IPS DF 19.7 (cell line): ENCODE data around the gene OSBPL6.

Experiments
- DNase-seq: peaks from one replicate; pipeline ENCODE4 v3.0.0-alpha.2; 2013; ENCODE audit warnings: low read depth, low spot score

The OSBPL6 gene

DNA sequence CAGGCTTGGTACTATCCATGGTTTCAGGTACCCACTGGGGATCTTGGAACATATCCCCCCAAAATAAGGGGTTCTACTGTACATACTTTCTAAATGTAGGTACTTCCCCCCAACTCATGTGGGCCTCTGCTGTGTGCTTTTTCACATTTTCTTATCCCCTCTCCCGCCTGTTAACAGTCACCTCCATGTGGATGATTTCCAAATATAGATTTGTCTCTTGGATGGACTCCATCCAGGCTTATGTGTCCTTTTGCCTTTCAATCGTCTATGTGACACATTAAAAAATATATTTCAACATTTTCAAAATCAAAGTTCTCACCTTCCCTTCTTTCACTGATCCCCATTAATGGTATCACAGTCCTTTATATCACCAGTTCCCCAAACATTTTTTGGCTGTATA is 44.4 kb downstream of the OSBPL6 start:
- DNase-seq, result no peak

DNA sequence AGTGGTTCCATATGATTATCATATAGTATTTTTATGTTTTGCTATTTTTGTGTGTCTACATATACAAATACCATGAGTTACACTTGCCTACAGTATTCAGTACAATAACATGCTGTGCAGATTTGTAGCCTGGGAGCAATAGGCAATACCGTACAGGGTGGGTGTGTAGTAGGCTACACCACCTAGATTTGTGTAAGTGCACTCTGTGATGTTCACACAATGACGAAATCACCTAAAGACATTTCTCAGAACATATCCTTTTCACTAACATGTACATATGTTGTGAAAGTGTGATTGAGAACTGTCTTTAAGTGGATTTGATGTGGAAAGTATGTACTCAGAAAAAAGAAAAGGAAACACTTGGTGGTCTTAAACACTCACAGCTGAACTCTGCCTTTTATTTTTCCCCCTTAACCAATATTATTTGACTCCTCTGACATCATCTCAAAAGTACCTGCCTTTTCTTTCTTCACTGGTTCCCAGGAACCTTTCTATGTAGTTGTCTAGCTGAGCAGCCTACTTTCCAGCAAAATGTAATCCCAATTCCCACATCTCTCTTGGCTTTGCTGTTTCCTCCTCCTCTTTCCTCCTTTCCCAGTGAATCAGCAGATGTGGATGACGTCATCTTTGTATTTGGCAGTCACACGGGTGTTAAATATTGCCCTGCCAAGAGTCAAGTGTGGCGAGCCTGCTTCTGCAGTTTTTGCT is 47.7 kb downstream of the OSBPL6 start:
- DNase-seq, result no peak

DNA sequence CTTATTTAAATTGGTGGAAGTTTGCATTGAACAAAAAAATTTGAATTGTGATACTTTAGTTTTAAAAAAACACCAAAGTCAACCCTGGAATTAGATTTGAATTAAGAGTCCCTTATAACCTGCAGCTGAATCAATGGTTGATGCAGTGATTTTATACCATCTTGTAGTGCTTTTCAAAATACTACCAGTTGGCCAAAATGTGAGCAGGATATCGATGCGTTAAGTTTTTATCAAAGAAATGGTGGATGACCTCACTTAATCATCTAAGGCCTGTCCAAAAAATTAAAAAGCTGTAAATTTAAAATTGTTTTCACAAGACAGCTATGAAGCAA is 48.2 kb downstream of the OSBPL6 start:
- no peak for DNase-seq

DNA sequence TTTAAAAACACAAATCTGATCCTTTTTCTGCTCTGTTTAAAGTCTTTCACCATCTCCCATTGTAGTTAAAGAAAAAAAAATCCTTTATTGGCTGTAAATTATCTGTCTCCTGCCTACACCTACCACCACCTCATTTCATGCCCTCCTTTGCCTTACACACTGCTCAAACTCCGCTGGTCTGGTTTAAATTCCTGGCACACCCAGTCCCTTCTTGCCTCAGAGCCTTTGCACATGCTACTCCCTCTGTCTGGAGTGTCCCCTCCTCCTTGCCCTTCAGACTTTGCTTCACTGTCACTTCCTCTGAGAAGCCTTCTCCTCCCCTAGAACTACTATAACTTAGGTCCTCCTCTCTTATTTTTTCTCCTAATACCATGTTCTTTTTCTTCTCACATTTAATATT is 49.6 kb downstream of the OSBPL6 start:
- DNase-seq, result no peak

DNA sequence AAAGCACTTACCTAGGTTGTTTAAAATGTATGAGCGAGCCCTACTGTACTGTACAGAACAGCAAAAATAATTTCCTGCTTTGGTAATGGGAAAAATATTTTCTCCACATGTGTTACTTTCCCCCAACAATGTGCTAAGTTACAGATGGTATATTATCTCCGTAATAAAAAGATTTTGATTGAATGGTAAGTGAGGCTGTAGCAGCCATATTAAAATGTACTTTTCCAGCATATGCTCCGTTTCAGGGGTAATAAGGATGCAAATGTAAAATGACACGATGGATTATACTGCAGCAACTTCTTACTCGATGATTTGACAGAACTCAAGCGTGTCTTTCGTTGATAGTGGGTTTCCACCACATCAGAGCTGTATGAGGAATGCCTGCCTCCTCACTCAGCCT is 50.5 kb downstream of the OSBPL6 start:
- no peak for DNase-seq

DNA sequence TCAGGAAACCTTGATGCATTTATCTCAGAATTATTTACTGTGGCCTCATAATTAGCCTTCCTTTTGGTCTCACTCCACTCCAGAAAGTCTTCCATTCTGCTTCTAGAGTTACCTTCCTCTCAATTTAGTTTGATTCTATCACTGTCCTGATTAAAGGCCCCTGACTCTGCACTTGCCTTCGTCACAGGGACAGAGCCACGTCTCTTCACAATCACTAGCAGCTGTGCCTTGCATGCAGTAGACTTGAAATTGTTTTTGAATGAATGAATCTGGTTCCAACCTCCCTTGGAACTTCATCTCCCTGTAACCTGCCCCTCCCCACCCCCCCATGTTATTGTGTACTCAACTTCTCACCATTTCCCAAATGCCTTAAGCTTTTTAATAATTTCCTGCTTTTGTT is 52.4 kb downstream of the OSBPL6 start:
- DNase-seq, result no peak

DNA sequence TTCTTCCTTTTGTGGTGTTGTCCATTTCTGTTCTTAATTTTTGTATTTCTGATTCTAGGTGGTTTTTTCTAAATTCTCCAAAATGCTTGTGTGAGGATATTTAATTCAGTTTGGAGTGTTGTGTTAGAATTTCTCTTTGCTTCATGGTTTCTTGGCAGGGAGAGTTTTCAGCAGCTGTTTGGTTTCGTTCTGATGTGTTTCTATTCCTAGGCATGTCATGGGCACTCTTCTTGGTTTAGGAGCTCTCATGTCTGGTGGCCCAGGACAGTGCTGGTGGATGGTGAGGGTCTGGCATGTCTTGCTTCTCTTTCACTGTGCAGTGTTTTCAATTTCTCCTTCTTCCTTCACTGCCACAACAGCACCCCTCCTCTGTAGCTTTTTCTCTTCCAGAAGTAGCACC is 52.9 kb downstream of the OSBPL6 start:
- DNase-seq, result no peak

DNA sequence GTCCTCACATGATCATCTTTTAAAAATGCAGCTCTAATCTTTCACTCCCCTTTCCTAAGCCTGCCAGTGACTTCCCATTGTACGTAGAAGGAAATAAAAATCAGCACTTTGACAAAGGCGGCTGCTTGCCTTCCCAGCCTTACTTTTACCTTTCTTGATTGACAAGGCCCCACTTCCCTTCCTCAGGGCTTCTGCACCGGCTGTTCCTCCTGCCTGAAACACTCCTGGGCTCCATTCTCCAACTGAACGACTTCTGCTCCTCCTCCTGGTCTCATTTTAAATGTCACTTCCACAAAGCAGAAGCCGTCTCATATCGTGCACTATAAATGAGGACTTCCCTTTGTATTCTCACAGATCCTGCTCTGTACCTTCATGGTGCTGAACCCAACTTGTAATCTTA is 56.1 kb downstream of the OSBPL6 start:
- DNase-seq, result no peak

DNA sequence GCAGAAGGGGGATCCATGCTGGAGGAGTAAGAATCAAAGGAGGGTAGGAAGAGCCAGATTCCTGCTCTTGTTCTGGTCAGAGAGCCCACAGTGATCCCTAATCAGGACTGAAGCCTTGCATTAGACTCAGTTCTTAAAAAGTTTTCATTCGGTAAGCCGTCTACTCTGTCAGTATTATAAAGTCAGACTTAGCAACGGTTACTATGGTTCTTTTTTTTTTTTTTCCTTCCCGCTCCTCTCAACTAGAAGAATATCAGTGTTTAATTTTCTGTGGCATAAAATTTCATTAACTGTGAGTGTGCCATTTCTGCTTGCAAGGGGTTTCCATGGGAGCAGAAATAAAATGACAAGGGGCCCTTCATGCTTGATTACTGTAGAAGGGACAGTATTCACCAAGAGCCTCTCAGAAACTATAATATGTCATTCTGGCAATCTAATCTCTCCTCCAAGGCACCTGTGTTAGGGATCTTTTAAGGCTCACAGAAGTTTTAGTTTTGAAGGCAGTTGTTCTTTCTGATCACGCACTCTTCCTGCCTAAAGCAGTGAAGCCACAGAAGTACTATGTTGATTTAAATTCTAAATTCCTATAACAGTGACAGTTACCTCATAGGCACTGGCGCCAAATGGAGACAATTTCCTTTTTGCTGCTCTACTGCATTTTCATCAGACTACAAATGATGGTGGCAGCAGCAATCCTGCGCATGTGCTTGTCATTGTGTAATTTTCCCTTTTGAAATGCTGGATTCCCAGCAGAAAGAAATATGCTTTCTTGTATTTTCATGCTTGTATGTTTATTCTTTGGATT is 57.0 kb downstream of the OSBPL6 start:
- no peak for DNase-seq

DNA sequence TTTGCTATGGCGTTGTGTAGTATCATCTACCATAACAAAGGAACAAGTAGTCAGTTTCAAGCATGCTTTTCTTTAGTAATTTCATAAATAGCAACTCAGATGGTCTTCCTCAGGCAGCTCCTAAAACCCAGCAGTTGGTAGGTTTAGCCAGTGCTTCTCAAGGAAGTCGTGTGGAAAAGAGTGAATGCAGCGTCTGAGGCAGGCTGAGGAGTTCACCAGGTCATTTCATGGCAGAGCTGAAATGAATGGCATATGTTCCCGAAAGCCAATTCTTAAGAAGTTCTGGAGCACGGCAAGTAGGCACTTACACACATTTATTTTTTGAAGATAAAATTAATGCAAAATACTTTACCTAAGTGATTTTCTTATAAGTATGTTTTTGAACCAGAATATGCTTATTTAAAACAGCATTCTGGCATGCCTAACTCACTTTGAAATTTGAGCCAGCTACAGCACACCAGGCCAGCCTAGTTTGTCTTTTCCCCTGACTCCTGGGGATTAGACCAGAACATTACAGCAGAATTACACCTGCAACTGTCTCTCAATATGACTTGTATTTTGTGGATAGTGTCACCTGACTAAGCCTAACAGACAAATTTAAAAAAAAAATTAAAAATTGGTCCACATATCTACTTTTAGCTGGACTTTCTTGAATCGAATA is 62.2 kb downstream of the OSBPL6 start:
- DNase-seq, result no peak

DNA sequence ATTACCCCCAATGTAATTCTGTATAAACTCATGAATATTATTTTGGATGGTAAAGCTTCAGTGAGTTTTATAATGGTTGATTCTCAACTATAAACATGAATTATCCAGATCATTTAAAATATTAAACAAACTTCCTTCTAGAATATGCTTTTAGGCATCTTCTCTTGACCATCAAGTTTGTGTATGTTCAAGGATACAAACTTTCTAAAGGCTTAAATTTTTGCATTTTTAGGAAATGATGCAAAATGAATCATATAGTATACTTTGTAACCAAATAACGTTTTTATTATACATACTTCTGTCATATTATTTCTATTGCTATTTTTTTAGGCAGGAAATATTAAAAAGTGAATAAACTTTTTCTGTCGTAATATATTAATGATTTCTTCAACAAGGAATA is 62.8 kb downstream of the OSBPL6 start:
- no peak for DNase-seq

DNA sequence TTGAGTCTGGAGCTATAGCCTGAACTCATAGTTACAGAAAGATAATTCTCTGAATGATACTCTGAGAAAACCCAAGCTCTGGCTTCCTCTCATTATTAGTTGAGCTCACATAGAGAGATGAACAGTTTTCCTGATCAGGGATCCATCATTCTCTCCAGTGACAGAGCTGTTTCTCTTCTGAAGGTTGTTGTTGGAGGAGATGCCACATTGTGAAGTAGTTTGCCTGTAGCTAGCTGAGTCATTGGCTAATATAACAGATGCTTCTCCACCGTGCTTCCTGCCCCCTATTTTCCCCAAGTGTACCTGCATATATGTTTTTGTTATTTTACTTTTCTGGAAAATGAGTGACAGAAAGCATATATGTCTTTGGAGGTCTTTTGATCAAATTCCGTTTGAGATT is 64.6 kb downstream of the OSBPL6 start:
- no peak for DNase-seq

DNA sequence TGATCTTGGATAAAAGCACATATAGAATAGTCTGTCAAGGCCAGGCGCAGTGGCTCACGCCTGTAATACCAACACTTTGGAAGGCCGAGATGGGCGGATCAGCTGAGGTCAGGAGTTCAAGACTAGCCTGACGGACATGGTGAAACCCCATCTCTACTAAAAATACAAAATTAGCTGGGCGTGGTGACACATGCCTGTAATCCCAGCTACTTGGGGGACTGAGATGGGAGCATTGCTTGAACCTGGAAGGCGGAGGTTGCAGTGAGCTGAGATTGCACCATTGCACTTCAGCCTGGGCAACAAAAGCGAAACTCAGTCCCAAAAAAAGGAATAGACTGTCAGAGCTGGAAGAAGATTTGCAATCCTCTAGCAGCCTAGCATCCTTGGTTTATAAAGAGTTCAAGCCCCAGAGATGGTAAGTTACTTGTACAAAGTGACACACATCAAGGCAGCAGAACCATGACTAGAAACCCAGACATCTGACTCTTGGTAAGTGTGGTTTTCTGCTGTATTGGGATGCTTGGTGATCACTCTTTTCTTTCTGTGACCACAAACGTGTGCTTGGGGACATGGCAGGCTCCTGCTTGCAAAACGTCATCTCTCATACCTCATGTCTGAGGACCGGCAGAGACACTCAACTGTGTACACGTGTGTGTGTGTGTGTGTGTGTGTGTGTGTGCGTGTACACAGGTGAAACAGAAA is 69.0 kb downstream of the OSBPL6 start:
- no peak for DNase-seq

DNA sequence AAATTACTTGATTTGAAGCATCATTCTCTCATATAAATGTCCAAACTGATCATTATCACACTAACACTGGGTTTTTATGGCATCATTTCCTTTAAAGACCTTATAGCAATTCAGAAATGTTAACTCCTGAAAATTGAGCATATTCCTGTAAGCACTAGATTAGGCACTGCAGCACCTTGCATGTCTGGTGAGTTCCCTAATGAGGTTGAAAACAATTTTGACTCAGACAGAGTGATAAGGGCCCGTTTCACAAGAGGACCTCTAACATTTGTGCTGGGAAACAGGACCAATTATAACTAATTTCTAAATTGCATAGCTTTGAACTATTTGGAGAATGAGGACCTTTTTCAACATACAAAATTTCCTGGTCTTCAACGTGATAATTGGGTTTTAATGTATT is 69.9 kb downstream of the OSBPL6 start:
- no peak for DNase-seq

DNA sequence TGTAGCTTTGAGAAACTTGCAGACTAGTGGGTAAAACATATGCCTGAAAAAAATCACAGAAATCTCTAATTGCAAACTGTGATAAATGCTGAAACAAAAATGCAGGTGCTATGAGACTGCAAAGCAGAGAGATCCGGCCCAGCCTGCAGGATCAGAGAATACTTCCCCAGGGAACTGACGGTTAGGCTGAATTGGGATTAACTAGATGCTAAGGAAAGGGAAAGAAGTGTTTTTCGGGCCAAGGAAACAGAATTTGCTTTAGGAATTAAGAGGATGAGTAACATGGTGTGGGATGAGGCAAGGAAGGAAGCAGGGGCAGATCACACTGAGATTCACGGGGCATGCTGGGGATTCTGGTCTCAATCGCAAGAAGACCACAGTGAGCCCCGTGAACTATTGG is 71.5 kb downstream of the OSBPL6 start:
- DNase-seq, result no peak

DNA sequence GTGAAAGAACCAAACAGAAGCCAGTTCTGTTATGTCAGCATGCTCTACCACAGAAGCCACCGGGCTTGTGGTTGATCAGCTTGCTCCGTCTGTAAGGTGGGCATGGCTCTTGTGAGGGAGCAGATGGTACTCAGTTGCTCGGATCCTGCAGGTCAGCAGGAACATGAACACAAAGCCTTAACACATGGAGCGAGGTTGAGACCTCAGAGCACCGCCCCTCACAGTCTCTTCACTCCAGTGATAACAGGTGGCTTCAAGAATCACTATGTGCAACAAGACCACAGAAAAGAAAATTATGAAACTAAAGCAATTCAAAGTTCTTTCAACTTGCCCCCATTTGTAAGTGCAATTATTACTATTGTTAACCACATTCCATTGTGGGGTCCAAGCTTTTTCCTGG is 72.1 kb downstream of the OSBPL6 start:
- DNase-seq, result no peak

DNA sequence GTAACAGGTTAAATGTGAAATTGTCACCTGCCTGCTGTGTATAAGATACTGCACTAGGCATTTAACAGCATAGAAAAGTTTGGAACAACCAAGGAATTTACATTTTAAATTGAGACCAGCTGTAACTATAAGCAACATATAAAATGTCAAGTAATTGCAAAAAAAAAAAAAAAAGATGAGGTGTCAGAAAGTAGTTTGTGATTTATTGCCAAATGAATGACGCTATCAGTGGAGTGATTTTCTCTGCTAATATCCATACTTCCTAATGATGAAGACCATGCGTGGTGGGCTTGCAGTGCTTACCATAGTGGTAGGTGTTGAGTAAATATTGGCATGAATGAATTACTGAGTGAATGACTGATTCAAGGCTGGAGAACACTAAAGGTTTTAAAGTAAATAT is 73.3 kb downstream of the OSBPL6 start:
- no peak for DNase-seq

DNA sequence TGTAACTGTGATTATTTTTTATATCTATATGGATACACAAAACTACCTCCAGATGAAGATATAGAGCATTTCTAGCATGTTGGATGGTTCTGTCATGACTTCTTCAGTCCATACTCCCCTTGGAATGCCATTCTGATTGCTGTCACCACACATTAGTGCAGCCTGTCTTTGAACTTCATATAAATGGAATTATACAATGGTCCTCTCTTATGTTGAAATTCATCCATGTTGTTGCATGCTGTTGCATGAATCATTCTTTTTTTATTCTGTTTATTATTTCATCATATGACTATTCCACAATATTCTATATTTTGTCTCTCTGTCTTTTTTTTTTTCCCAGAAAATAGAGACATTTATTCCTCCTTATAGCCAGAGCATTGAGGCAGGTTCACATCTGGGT is 74.1 kb downstream of the OSBPL6 start:
- no peak for DNase-seq

DNA sequence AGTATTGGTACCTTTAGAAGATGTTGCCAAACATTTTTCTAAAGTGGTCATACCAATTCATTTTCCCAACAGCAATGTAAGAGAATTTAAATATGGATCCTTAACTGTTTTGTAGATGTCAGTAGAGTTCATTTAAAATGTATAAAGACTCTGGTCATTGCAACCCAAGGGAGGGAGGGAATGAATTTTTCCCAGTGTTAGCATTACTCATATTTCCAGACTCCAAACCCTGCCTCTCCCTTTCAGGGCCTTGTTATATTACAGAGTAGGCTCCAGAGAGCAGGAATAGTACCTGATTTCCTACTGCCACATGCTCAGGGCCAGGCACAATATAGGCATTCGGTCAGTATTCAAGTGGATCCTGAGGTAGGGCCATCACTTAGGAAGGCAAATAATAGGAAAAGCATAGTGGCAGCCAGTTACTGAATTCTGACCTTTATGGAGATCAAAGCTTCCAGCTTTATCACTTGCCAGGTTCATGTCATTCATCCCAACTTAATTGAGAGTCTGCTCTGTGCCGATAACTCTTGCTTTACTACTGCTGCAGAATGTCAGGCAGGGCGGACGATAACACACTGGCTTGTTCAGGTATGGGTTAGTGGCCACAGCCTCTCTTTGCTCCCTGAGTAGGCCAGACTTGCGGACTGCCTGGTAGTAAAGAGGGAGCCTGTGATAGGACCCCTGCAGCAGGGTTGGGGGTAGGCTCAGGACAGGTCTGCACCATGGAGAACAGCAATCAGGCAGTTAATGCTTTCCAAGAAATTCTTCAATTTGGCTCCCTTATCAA is 75.3 kb downstream of the OSBPL6 start:
- DNase-seq, result no peak

DNA sequence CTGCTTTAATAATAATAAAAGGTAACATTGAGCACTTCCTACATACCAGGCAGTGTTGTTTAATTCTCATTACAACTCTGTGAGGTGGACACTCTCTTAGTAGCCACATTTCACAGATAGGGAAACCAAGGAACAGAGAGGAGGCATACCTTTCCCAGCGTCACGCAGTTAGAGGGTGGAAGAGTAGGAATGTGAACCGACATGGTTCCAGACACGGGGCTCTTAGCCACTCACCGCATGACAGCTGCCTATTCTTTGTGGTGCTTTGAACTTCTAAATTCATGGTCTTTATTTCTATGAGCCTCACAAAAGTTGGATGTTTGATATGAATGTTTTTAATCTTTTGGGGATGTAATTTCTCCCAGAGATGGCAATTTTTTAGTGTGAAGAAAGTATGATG is 76.0 kb downstream of the OSBPL6 start:
- DNase-seq, result no peak

DNA sequence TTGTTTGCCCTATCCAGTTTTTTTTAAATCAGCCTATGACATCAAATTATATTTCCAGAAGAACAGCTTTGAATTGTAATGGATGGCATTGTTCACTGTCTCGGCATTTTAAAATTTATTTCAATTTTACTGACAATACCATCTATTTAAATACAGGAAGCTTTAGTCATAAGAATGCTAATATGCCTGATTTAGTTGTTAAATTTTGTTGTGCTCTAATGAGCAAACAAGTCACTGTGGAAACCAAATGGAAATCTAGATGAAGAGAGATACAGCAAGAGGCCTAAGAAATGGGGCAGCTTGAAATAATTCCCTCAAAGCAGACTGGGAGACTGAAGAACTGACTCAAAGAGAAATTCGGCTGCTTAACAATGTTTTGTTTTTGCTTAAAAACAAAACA is 76.8 kb downstream of the OSBPL6 start:
- DNase-seq, result no peak
